Left cardiac atrium (tissue), 2 donors: Measurements from ENCODE around the gene P2RY10. TPM values are rescaled to one million over a fixed set of nuclear protein-coding genes. Genes with fewer than 3 reads are reported as not detected.

Experiments used
- microRNA-seq, 2 donors: library from miRNA; unstranded; fragments of <30 nt; microRNA quantifications; one replicate each; pipeline ENCODE4 v1.2.0, GENCODE V29; 2020
- total RNA-seq, 2 donors: library from RNA; stranded (reverse); fragmentation: NEBNext Ultra II Directional; extraction: Animal tissue kit (Norgen Biotek cat#: 25700); gene quantifications; one replicate each; pipeline ENCODE4 v1.2.1, GENCODE V29; 2021
- donor health status: DM: no; HTN: yes; CAD: no; lungs with severe emphysema.
- donor health status: DM: yes; HTN: yes; CAD: no.

Gene P2RY10
- total RNA-seq, 2 donors from 2014 or later = 0.56 TPM; not detected in 1

Small RNAs within 50 kb of the gene (microRNA-seq; reads per million reads assigned to microRNA genes)
- 0 reads per million in 2 donors for gene MIR4328

Other genes with a start within 250 kb of the P2RY10 start
- under 1 TPM; 0.08 to 0.68 TPM for gene LPAR4, start 197.7 kb upstream of the P2RY10 start, total RNA-seq
- gene GPR174, start 199.3 kb downstream of the P2RY10 start, total RNA-seq = under 1 TPM; 0.24 to 0.62 TPM